HG03565 (cell line): Measurements from ENCODE around the gene ZIM2.

Experiments used
- ATAC-seq: cut with Tn5 transposase; IDR thresholded peaks from one replicate; pipeline ENCODE4 v1.9.1; 2021; ENCODE audit warnings: mild to moderate bottlenecking, moderate library complexity; ENCODE audit not compliant: unreplicated experiment

The ZIM2 gene

DNA sequence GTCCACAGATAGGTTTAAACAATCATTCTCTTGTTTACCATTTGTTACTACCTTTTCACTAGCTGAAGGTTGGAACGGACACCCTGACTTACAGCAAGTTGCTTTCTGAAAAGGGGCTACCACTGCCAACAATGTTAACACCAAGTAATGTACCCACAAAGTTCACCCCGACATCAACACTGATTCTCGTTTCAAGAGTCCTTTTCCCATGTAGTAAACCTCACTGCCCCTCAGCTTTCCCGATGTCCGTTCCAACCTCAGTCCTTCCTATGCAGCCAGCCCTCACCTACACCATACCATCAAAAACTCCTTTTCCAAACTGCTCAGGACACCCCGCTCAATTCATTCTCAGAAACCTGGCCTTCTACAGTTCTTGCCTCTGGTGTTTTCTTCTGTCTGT, 29.0 kb downstream of the ZIM2 start:
- no peak for ATAC-seq

DNA sequence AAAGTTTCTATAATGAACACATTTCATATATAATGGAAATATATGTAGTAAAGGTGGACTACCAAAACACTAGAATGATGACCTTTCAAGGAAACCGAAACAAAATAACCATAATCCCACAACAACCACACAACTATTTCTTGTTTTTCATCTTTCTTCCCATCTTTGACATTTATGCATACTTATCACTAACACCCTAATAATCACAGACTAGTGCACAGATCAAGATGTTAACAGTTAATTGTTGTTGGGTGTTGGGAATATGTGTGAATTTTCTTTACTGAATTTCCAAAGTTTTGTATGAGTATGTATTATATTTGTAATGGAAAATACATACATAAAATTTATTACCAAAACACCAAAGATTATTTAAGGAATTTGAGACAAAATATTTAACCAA, 30.3 kb downstream of the ZIM2 start:
- ATAC-seq, result no peak

DNA sequence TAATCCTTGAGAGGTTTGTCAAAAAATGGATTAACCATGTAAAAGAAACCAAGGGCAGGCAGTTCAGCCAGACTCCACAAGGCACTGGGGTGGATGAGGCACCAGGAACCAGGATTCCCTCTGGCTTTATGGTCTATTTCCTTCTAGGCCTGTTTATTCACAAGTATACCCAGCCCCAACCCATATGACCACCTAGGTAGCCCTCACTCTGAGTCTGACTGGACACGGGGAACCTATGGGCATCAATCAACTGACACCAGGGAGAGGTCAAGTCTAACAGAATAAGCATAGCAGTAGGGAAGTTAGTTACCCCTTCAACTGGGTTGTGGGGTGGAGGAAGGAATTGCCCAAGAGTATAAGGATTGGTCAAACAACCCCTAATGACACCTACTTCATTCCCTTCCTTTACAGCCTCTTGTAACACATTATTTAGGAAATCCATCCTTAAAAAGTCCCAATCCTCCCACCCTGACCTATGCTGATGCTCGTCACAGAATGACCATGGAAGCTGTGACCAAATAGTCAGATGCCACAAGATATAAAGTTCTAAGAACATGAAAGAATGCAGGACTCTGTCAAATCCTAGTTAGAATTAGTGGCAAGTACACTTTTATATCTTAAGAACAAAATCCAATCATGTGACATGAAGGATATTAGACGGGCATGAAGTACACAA, 31.7 kb downstream of the ZIM2 start:
- ATAC-seq, result no peak

DNA sequence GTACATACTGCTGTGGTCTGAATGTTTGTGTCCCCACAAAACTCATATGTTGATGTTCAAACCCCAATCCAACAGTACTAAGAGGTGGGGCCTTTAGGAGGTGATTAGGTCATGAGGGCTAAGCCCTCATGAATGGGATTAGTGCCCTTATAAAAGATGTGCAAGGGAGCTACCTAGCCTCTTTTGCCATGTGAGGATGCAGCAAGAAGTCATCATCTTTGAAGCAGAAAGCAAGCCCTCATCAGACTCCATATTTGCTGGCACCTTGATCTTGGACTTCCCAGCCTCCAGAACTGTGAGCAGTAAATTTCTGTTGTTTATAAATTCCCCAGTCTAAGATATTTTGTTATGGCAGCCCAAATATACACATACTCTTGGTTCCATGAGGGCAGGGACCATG, 33.9 kb downstream of the ZIM2 start:
- no peak for ATAC-seq

DNA sequence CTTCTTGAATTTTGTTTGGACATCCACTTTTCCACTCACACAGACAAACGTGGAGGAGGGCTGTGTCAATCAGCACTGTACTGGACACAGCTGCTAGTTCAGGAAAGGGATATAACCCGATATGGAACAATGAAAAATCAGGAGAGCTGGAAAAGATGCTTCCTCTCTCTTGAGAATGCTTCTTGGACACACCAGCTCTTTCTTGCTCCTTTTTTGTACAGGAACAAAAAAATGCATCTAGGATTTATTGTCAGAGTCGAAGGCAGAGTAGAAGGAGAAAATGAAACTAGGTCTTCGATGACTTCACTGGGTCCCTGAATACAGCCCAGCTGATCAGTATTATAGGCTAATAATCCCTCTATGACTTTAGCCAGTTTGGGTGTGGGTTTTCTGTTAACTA, 62.2 kb downstream of the ZIM2 start:
- ATAC-seq, result no peak

DNA sequence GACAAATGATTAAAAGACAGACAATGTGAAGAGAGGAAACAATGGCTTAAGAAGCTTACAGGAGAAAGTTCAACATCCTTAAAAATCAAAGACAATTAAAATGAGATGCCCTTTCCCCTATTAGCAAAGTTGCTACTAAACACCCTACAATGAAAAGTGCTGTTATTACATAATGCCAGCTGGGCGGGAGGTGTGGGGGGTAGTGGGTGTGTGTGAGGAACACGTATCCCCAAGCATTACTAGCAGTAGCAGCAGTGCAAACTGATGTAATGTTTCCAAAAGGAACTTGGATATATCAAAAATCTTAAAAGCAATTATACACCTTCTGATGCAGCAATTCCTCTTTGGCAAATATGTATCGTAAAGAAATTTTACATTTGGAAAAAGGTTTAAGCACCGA, 70.9 kb downstream of the ZIM2 start:
- no peak for ATAC-seq

DNA sequence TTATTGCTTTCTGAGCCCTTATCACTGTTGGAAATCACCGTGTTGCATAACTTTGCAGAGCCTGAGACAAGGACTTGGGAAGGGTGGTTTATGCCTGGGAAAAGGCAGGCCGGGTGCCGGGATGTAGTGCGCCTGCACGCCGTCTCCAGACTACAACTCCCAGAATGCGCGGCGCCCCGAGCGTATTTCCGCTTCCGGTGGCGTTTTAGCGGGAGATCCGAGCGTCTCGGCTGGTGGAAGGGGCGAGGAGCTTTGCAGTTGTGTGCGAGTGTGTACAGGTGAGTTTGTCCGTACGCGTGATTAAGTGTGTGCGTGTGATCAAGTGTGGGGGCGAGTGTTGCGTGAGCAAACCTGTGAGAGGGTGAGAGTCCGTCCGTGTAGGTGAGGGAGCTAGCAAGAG, 75.4 kb downstream of the ZIM2 start:
- no peak for ATAC-seq

DNA sequence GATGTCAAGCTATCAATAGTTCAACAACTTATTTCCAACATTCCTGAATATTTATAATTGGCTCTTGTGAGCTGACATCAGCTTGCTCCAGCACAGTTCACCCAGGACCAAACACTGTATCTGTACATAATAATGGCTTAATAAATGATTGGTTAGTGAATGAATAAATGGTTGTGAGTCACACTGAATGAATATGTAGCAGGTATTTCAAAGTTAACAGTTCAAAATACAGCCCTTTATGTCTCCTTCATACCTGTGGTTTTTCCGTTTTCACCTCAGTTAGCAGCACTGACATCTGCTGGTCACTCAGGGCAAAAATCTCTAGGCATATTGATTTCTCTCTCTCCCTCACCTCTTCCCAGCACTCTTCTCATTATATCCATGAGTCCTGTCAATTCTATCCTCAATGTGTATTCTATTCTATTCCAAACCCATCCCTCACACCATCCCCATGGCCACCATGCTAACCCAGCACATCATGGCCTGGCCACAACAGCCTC, 76.3 kb downstream of the ZIM2 start:
- no peak for ATAC-seq

DNA sequence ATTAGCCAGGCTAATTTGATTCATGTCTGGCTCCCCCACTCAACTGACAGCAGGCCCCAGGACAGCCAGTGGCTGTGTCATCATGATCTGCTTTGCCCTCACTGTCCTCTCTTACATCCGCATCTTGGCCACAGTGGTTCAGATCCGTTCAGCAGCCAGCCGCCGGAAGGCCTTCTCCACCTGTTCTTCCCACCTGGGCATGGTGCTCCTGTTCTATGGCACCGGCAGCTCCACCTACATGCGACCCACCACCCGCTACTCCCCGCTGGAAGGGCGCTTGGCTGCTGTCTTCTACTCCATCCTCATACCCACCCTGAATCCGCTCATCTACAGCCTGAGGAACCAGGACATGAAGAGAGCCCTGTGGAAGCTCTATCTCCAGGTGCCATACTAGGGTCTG, 79.7 kb downstream of the ZIM2 start:
- ATAC-seq, result no peak

DNA sequence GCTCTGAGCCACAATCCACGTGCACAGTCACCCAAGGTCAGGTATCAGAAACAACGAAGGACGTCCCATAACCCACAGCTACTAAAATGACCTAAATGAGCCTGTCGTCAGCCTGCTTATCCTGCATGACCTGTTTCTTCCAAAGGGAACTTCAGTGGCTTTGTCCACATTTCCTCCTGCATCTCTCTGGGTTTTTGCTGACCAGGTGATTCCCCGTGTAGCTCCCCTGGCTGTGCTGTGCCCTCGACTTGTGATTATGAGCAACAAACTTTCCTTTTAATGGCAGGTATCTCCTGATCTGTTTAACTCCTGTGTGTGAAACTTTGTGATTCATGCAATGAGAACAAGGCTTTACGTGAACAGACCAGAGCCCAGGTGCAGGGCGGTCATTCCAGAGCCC, 81.0 kb downstream of the ZIM2 start:
- no peak for ATAC-seq

DNA sequence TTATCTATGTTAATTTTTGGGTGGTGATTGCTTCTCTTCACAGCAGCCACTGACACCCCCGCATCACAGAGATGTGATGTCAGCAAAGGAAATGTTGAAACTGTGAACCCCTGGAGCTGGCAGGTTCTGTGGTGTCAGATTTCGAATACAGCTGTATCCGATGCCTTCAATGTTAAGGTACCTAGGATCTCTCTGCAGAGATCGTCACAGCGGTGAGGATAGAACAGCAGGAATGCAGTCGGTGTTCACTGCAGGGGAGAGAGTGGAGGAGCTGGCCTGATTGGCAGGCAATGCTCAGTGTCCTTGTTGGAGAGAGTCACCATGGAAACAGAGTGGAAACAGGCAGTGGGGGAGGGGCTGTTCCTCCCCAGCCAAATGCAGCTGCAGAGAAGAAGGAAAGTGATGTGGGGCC, 89.4 kb downstream of the ZIM2 start:
- ATAC-seq, result no peak

DNA sequence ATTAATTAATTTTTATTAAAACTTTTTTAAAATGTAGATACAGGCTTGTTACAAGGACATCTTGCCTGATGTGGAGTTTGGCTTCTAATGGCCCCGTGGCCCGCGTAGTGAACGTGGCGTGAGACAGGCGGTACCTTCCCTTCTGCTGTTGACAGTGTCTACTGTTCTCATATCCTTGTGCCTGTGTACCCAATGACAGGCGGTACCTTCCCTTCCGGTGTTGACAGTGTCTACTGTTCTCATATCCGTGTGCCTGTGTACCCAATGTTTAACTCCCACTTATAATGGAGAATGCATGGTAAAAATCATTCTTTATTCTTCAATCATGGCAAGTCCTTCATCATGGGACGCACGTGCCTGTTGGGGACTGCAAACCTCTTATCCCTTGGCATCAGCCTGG, 89.9 kb downstream of the ZIM2 start:
- no peak for ATAC-seq

DNA sequence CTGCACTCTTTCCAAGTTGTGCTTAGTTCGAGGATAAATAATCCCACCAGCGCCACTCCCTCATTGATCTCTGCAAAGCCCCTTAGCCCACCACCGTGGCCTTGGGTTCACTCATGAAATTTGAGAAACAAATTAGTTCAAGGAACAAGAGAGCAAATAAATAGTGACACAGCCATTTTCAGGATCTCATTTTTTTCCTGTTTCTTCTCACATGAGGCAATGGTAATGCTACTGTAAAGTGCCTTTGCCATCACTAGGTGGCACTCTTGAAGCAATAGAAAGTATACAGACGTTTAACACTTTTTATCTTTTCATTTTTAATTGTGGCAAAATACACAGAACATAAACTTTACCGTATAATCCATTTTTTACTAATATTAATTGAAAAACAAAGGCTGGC, 92.1 kb downstream of the ZIM2 start:
- no peak for ATAC-seq

DNA sequence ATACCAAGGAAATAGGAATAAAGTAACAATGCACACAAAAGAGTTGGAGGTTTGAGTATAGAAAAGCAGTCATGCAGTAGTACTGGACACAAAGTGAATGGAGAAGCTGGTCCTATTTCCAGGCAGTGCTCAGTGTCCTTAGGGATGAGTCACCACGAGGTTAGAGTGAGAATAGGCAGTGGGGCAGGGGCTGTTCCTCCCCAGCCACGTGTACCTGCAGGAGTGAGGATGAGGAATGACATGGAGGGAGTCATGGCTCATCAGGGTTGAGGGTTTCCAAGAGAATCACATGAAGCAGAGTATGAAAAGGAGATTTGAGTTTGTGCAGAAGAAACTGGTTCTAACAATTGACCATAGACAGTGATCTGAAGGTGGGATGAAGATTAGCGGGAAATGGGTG, 94.2 kb downstream of the ZIM2 start:
- no peak for ATAC-seq

DNA sequence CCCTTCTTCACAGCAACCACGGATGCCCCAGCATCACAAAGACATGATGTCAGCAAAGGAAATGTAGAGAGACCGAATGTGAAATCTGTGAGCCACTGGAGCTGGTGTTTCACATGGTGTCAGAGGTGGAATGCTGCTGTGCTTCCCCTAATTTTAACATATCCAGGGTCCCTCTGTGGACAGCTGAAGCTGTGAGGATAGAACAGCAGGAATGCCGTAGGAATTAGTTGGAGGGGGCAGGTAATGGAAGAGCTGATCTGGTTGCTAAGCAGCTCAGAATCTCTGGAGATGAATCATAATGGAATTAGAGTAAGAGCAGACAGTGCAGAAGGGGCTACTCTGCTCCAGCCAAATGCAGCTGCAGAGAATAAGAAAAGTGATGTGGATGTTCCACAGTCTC, 100.0 kb downstream of the ZIM2 start:
- no peak for ATAC-seq

DNA sequence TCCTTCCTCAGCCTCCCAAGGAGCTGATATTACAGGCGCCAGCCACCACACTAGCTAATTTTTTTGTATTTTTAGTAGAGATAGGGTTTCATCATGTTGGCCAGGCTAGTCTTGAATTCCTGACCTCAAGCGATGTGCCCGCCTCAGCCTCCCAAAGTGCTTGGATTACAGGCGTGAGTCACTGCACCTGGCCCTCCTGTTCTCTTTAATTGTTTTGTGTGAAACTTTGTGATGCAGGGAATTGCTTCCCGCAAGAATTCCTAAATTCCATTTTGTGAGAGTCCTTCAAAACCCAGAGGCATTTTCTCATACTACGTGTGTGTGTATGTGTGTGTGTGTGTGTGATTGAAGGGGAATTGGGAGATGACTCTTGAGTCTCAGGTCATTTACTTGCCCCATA, 104.0 kb downstream of the ZIM2 start:
- no peak for ATAC-seq

DNA sequence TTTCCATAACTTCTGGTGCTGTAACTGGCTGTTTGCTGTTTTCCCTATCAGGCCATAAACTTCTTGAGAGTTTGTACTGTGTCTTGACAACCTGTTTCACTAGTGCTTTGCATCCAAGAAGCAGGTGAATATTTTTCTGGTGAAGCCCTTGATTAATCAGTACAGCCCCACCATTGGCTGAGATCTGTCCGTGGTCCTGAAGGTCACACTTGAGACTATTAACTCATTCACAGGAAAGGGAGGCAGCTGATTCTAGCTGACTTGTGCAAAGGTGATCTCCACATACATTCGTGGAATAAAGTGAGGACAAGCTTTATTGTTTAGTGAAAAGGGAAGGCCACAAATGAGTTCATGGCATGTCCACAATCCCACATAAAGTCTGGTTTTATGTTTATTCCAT, 107.5 kb downstream of the ZIM2 start:
- ATAC-seq, result no peak

DNA sequence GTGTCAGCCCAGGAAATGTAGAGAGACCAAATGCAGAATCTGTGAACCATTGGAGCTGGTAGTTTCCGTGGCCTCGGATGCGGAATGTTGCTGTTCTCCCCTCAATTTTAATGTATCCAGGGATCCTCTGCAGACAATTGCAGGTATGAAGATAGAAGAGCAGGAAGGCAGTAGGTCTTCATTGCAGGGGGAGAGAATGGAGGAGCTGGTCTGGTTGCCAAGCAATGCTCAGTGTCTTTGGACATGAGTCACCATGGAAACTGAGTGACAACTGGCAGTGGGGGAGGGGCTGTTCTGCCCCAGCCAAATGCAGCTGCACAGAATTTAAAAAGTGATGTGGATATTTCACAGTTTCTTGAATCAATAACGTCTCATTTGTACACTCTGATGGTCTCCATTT, 112.8 kb downstream of the ZIM2 start:
- ATAC-seq, result no peak

DNA sequence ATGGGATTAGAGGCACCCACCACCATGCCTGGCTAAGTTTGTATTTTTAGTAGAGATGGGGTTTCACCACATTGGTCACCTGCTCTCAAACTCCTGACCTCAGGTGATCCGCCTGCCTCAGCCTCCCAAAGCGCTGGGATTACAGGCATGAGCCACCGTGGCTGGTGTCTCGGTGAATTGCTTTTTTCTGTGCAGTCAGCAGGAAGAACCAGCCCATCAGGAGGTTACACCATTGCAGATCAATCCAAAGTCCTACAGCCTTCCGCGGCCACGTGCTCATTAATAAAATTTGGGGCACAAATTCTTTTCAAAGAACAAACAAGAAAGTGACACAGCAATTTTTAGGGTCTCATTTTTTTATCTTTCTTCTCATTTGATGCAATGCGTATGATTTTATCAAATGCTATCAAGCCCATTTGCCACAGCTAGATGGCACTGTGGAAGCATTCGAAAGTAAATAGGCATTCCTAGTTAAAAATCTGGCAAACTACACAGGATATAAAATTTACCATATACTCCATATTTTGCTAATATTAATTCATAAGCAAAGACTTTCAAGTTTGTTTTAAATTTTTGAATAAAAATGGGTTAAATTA, 114.6 kb downstream of the ZIM2 start:
- no peak for ATAC-seq
